HepG2 (cell line): ENCODE data around the gene WNT5B. TPM values are rescaled to one million over a fixed set of nuclear protein-coding genes. Genes with fewer than 3 reads are reported as not detected.

Experiments used
- FOSL1 ChIP-seq: sonication (generic); formaldehyde crosslinking; IDR thresholded peaks from 2 replicates; pipeline ENCODE4 v1.9.0; 2021; ENCODE audit warnings: missing genetic modification reagents, borderline replicate concordance
- HDAC6 ChIP-seq: fragments of 200-600 bp; sonication (generic); IDR thresholded peaks from 2 replicates; pipeline ENCODE4 v1.7.0; 2017; ENCODE audit warnings: mild to moderate bottlenecking, antibody characterized with exemption, low read length, low read depth
- HIVEP1 ChIP-seq: sonication (generic); formaldehyde crosslinking; IDR thresholded peaks from 2 replicates; pipeline ENCODE4 v1.4.0; 2020; ENCODE audit warnings: mild to moderate bottlenecking, missing genetic modification reagents
- ONECUT2 ChIP-seq: sonication (generic); formaldehyde crosslinking; IDR thresholded peaks from 2 replicates; pipeline ENCODE4 v1.4.0; 2020; ENCODE audit warnings: missing genetic modification reagents
- ZBTB21 ChIP-seq: sonication (generic); formaldehyde crosslinking; IDR thresholded peaks from 2 replicates; pipeline ENCODE4 v1.4.0; 2020; ENCODE audit warnings: missing genetic modification reagents
- ZNF253 ChIP-seq: sonication (generic); formaldehyde crosslinking; IDR thresholded peaks from 2 replicates; pipeline ENCODE4 v1.8.0; 2022; ENCODE audit warnings: mild to moderate bottlenecking, missing genetic modification reagents, borderline replicate concordance
- ZNF256 ChIP-seq: sonication (generic); formaldehyde crosslinking; conservative IDR thresholded peaks from 2 replicates; pipeline ENCODE4 v1.4.0; 2020; ENCODE audit warnings: missing genetic modification reagents
- ZNF367 ChIP-seq: sonication (generic); formaldehyde crosslinking; IDR thresholded peaks from 2 replicates; pipeline ENCODE4 v1.4.0; 2020; ENCODE audit warnings: missing genetic modification reagents, borderline replicate concordance
- ZNF501 ChIP-seq: sonication (generic); formaldehyde crosslinking; IDR thresholded peaks from 2 replicates; pipeline ENCODE4 v1.5.1; 2020; ENCODE audit warnings: mild to moderate bottlenecking, moderate library complexity, missing genetic modification reagents
- ZNF839 ChIP-seq: sonication (generic); formaldehyde crosslinking; IDR thresholded peaks from 2 replicates; pipeline ENCODE4 v1.4.0; 2020; ENCODE audit warnings: missing genetic modification reagents, mild to moderate bottlenecking, borderline replicate concordance
- ZNF850 ChIP-seq: sonication (generic); formaldehyde crosslinking; conservative IDR thresholded peaks from 2 replicates; pipeline ENCODE4 v1.9.0; 2021; ENCODE audit warnings: mild to moderate bottlenecking, missing genetic modification reagents
- polyA plus RNA-seq, 8 experiments: library from polyadenylated mRNA; depleted of rRNA in 3 of 8; stranded (reverse) in 7 of 8; unstranded in 1 of 8; fragments of >200 nt; fragmentation: Illumina TruSeq in 4 of 8; extraction: Trizol in 4 of 8; gene quantifications; 2 replicates each; pipeline versions ENCODE4 v1.2.1 to v1.2.3, GENCODE V29; 2011 to 2016; ENCODE audit warnings: low read depth in 4 of 8, missing spikeins in 1 of 8, mixed read lengths in 1 of 8; ENCODE audit not compliant: insufficient read depth in 1 of 8
- total RNA-seq, 5 experiments: library from RNA; depleted of rRNA; stranded (reverse); fragments of >200 nt; fragmentation: Illumina TruSeq; extraction: Trizol; gene quantifications; 2 replicates each; pipeline ENCODE4 v1.2.3, GENCODE V29; 2016; ENCODE audit warnings: low read depth in 1 of 5
- TF ChIP-seq, protein P1 (sequence below), 2 experiments: fragments of 450-650 bp in 1 of 2; sonication (generic) in 1 of 2; formaldehyde crosslinking in 1 of 2; IDR thresholded peaks; 2 replicates each; pipeline versions ENCODE4 v1.6.1 to v1.8.0; 2016 to 2022; ENCODE audit warnings: antibody characterized with exemption in 1 of 2, mild to moderate bottlenecking in 1 of 2, missing genetic modification reagents in 1 of 2
- TF ChIP-seq, protein P2 (sequence below): sonication (generic); formaldehyde crosslinking; IDR thresholded peaks from 2 replicates; pipeline ENCODE4 v1.4.0; 2020; ENCODE audit warnings: mild to moderate bottlenecking, missing genetic modification reagents
- TF ChIP-seq, protein P3 (sequence below): sonication (generic); formaldehyde crosslinking; IDR thresholded peaks from 2 replicates; pipeline ENCODE4 v1.4.0; 2020; ENCODE audit warnings: missing genetic modification reagents

WNT5B gene
- total and polyA plus RNA-seq, 2 of the 13 experiments (the other 11 are each of a cell fraction or from before 2014, with no cell fraction given), result 0.04 TPM; not detected in 1

- TF ChIP-seq ZNF501, result peak; percentile 44; the same call in 1 of the 2 replicates
- TF ChIP-seq, protein P1, sequence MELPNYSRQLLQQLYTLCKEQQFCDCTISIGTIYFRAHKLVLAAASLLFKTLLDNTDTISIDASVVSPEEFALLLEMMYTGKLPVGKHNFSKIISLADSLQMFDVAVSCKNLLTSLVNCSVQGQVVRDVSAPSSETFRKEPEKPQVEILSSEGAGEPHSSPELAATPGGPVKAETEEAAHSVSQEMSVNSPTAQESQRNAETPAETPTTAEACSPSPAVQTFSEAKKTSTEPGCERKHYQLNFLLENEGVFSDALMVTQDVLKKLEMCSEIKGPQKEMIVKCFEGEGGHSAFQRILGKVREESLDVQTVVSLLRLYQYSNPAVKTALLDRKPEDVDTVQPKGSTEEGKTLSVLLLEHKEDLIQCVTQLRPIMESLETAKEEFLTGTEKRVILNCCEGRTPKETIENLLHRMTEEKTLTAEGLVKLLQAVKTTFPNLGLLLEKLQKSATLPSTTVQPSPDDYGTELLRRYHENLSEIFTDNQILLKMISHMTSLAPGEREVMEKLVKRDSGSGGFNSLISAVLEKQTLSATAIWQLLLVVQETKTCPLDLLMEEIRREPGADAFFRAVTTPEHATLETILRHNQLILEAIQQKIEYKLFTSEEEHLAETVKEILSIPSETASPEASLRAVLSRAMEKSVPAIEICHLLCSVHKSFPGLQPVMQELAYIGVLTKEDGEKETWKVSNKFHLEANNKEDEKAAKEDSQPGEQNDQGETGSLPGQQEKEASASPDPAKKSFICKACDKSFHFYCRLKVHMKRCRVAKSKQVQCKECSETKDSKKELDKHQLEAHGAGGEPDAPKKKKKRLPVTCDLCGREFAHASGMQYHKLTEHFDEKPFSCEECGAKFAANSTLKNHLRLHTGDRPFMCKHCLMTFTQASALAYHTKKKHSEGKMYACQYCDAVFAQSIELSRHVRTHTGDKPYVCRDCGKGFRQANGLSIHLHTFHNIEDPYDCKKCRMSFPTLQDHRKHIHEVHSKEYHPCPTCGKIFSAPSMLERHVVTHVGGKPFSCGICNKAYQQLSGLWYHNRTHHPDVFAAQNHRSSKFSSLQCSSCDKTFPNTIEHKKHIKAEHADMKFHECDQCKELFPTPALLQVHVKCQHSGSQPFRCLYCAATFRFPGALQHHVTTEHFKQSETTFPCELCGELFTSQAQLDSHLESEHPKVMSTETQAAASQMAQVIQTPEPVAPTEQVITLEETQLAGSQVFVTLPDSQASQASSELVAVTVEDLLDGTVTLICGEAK (IDR thresholded peaks at IDR 0.05), result no peak
- TF ChIP-seq, protein P1 (CRISPR knock-in tag; IDR thresholded peaks at IDR 0.05), result no peak
- no peak for TF ChIP-seq ZNF253 (CRISPR knock-in tag)
- no peak for TF ChIP-seq ZNF839 (CRISPR knock-in tag)
- peak; percentile 86 for TF ChIP-seq ZBTB21 (CRISPR knock-in tag)
- TF ChIP-seq, protein P2, sequence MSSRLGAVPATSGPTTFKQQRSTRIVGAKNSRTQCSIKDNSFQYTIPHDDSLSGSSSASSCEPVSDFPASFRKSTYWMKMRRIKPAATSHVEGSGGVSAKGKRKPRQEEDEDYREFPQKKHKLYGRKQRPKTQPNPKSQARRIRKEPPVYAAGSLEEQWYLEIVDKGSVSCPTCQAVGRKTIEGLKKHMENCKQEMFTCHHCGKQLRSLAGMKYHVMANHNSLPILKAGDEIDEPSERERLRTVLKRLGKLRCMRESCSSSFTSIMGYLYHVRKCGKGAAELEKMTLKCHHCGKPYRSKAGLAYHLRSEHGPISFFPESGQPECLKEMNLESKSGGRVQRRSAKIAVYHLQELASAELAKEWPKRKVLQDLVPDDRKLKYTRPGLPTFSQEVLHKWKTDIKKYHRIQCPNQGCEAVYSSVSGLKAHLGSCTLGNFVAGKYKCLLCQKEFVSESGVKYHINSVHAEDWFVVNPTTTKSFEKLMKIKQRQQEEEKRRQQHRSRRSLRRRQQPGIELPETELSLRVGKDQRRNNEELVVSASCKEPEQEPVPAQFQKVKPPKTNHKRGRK (CRISPR knock-in tag), result no peak
- TF ChIP-seq ZNF850, result no peak
- TF ChIP-seq ONECUT2 (CRISPR knock-in tag), result no peak
- TF ChIP-seq, protein P3, sequence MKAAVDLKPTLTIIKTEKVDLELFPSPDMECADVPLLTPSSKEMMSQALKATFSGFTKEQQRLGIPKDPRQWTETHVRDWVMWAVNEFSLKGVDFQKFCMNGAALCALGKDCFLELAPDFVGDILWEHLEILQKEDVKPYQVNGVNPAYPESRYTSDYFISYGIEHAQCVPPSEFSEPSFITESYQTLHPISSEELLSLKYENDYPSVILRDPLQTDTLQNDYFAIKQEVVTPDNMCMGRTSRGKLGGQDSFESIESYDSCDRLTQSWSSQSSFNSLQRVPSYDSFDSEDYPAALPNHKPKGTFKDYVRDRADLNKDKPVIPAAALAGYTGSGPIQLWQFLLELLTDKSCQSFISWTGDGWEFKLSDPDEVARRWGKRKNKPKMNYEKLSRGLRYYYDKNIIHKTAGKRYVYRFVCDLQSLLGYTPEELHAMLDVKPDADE (CRISPR knock-in tag), result no peak
- no peak for TF ChIP-seq ZNF256 (CRISPR knock-in tag)
- TF ChIP-seq HIVEP1, result no peak
- TF ChIP-seq FOSL1 (CRISPR knock-in tag), result no peak
- no peak for TF ChIP-seq HDAC6
- no peak for TF ChIP-seq ZNF367
Observed at GRCh38 chr12:1660304-1661187, 31.5 kb downstream of the WNT5B start (continued).
